ENCODE results near the gene TDRD3.

The TDRD3 gene

DNA sequence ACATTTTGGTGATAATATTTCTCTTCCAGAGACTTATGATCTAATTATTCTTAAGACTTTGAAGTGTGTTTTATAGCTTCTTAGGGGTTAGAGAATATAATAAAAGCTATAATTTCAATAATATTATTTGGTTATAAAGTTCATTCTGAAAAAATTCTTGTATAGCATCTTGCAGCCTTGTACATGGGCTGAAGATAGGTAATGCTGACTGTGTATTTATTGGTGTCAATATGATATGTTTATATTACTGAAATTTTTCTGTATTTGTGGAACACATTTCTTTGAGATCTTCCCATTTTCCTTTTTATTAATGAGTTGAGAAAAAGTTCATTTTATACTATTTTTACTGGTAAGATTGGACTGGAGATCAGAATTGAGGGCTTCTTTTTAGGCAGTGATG, 87.8 kb downstream of the TDRD3 start:
- no peak for DNase-seq (ENCODE audit: low read depth)
- H3K4me3 ChIP-seq (replicated peaks; ENCODE audit: low read depth, low read length): no peak overlapping the region
- no peak for TF ChIP-seq CTCF (IDR thresholded peaks at IDR 0.05; ENCODE audit: low read length, missing control alignments)

DNA sequence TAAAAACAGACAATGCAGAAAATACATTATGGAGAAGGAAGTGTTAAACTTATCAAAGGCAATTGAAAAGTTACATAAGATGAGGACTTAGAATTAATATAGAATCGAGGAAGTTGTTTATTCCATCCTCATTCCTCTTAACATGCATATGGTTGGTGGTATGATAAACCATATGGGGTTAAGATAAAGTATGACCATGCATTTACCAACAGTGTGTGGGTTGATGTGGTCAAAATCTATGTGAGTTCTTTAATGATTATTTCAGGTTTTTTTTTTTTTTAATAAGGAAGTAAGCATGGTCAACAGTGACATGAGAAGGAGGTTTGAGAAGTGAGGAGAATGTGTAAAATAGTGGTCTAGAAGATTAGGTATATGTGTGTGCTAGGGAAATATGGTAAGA, 94.5 kb downstream of the TDRD3 start:
- TF ChIP-seq CTCF (IDR thresholded peaks at IDR 0.05; ENCODE audit: low read length, missing control alignments): no peak
- DNase-seq (ENCODE audit: low read depth): no peak
- H3K4me3 ChIP-seq (replicated peaks; ENCODE audit: low read depth, low read length): no peak overlapping the region

DNA sequence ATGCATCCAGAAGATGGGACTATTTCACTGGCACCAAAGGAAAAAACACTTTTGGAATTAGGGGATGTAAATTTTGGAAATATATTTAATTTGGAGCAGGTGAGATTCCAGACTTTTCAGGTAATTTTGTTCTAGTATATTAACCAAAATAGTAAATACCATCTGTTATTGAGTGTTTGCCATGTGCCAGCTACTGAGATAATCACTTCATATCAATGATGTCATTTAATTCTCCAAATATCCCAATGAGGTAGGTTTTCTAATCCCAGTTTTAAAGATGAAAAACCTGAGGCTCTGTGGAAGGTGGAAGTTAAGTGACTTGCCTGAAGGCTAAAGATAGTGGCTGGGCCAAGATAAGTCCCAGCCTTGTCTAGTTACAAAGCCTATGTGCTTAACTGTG, 95.2 kb downstream of the TDRD3 start:
- no peak for TF ChIP-seq CTCF (IDR thresholded peaks at IDR 0.05; ENCODE audit: low read length, missing control alignments)
- H3K4me3 ChIP-seq (replicated peaks; ENCODE audit: low read depth, low read length): no peak overlapping the region
- no peak for DNase-seq (ENCODE audit: low read depth)

DNA sequence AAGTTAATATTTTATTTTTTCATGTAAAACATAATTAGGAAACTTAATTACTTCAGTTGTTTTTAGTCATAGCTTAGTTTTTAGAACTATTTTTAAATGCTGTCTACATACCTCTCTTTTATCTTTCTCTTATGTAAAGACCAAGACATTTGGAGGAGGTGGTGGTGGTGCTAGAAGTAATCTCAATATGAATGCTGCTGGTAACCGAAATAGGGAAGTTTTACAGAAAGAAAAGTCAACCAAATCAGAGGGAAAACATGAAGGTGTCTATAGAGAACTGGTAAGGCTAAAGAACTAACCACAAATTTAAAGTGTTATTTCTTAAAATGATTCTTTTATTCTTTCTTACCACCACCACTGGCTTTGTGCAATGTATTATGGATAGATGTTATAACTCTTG, 97.3 kb downstream of the TDRD3 start:
- no peak for DNase-seq (ENCODE audit: low read depth)
- no peak for TF ChIP-seq CTCF (IDR thresholded peaks at IDR 0.05; ENCODE audit: low read length, missing control alignments)
- H3K4me3 ChIP-seq (replicated peaks; ENCODE audit: low read depth, low read length): no peak overlapping the region

DNA sequence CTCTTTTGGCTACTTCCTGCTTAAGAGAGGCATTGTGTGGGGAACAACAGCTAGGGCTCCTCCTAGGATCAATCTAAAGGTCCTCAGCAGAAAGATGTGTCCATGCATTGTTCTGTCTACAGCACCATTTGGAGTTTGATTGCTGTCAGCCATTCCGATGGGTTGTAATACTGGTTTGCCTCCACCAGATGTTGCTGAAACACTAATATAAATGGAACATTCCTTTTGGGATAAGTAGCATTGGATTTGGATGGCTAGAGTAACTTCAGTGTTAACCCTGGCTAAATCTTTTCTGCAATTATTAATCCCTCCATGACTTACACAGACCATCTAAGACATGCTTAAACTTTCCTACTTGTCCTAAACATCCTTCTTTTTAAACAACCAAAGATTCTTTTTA, 104.2 kb downstream of the TDRD3 start:
- H3K4me3 ChIP-seq (replicated peaks; ENCODE audit: low read depth, low read length): no peak overlapping the region
- DNase-seq (ENCODE audit: low read depth): no peak
- TF ChIP-seq CTCF (IDR thresholded peaks at IDR 0.05; ENCODE audit: low read length, missing control alignments): no peak

DNA sequence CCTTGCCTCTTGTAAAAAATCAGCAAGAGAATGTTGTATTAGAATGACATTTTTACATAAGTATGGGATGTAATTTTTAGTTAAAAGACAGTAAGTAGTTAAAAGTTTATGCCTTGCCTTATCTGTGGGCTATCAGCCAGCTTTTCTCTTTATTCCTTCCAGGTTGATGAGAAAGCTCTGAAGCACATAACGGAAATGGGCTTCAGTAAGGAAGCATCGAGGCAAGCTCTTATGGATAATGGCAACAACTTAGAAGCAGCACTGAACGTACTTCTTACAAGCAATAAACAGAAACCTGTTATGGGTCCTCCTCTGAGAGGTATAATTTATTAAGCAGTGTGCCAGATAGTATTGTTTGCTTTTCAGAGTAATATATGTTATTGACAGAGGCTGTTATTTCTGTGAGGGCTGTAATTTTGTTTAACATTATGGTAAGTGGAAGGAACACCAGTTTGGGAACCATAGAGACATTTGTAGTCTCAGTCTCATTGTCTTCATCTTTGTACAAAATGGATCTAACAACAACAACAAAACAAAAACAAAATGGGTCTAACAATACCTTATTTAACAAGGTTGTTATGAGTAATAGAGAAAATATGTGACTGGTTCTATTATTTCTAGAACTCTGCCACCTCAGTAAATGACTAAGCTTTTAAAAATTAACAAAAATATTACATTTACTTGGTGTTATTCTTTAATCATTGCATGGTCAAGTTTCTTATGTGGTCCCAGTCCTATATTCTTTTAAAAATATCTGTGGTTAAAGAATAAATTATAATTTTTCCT, 112.8 kb downstream of the TDRD3 start:
- peak; percentile 23 for DNase-seq (ENCODE audit: low read depth)
- H3K4me3 ChIP-seq (replicated peaks; ENCODE audit: low read depth, low read length): no peak overlapping the region
- TF ChIP-seq CTCF (IDR thresholded peaks at IDR 0.05; ENCODE audit: low read length, missing control alignments): no peak

- no peak overlapping the region for H3K4me3 ChIP-seq (replicated peaks; ENCODE audit: low read depth, low read length)
- no peak for TF ChIP-seq CTCF (IDR thresholded peaks at IDR 0.05; ENCODE audit: low read length, missing control alignments)
- DNase-seq (ENCODE audit: low read depth): no peak
These were observed 114.6 kb downstream of the TDRD3 start for GRCh38 chr13:60511637-60512036.

Data from fibroblast of pulmonary artery (primary cell).